Prostate gland (tissue), 2 donors: ENCODE data around the gene SLCO3A1. TPM values are rescaled to one million over a fixed set of nuclear protein-coding genes. Genes with fewer than 3 reads are reported as not detected.

Experiments used
- DNase-seq: peaks from one replicate; pipeline ENCODE4 v3.0.0-alpha.2; 2019; ENCODE audit warnings: low spot score
- H3K27ac ChIP-seq, 2 donors: fragments of 200-600 bp; sonication (generic); 2 replicates each; pipeline ENCODE4 v1.5.1; 2017 to 2019
- H3K27me3 ChIP-seq: fragments of 200-600 bp; sonication (generic); replicated peaks from 2 replicates; pipeline ENCODE4 v1.5.1; 2019; ENCODE audit not compliant: insufficient read depth
- H3K36me3 ChIP-seq, 2 donors: fragments of 200-600 bp; sonication (generic); 1 replicate in 1 of 2; 2 replicates in 1 of 2; pipeline versions ENCODE4 v1.5.1 to v1.8.1; 2017 to 2019
- H3K4me1 ChIP-seq: fragments of 200-600 bp; sonication (generic); replicated peaks from 2 replicates; pipeline ENCODE4 v1.5.1; 2019
- H3K4me3 ChIP-seq, 2 donors: fragments of 200-600 bp; sonication (generic); 2 replicates each; pipeline ENCODE4 v1.5.1; 2017 to 2019
- H3K9me3 ChIP-seq: fragments of 200-600 bp; sonication (generic); 2 replicates; pipeline ENCODE4 v1.5.1; 2017
- POLR2A ChIP-seq: fragments of 450-650 bp; IDR thresholded peaks from one replicate; pipeline ENCODE4 v1.6.1; 2016; ENCODE audit warnings: antibody characterized with exemption, mild to moderate bottlenecking
- POLR2AphosphoS5 ChIP-seq: sonication (generic); formaldehyde crosslinking; IDR thresholded peaks from one replicate; pipeline ENCODE4 v1.6.1; 2017; ENCODE audit warnings: antibody characterized with exemption
- WGBS: methylation state at CpG from one replicate; pipeline ENCODE4 v1.1.5; 2018; 5-methylcytosine and 5-hydroxymethylcytosine counted together
- intact Hi-C: fragments of 100-400 bp; cut with DNase I; formaldehyde crosslinking; loops from one replicate; pipeline ENCODE4 v1.14.2; 2022
- total RNA-seq, 2 donors: library from RNA; depleted of rRNA; stranded (reverse); fragments of >200 nt; gene quantifications; one replicate each; pipeline ENCODE4 v1.1.0, GENCODE V29; 2016
- TF ChIP-seq, protein P1 (sequence below), 4 experiments: fragments of 200-600 bp in 2 of 4; fragments of 450-650 bp in 2 of 4; sonication (generic) in 2 of 4; IDR thresholded peaks; 1 replicate in 3 of 4; 2 replicates in 1 of 4; pipeline ENCODE4 v1.5.1; 2016 to 2019; ENCODE audit warnings: antibody characterized with exemption in 4 of 4, mild to moderate bottlenecking in 2 of 4, moderate library complexity in 2 of 4

The SLCO3A1 gene
- total RNA-seq, 2 donors from 2014 or later = 7.4 to 35.3 TPM

DNA sequence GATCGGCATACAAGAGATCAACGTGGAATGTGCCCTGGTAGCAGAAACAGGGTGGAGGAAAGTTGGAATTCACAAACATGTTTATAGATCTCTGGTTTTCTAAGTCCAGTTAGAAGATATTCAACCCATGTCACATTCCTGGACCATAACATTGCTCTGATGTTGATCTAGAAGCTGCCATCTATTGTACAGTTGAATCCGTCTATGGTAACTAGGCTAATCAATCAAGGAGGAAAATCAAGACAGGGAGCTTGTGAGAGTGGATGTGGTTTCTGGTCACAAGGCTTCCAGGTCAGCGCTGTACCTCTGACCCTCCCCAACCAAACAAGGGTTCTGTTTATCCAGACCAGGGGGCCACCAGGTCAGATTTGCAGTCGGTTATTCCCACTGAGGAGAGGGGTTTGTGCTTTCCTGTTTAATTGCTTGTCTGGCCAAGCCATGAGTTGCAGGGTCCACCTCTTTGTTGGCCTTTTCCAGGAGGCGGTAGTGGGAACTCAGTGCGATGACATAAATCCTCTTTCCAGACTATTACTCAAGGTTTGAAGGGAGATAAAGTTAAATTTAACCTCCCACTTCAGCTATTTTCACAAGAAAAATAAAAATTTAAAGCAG lies 130.3 kb downstream of the SLCO3A1 start:
- Histone ChIP-seq H3K36me3 (no peaks in the 10 kb centered on the region), H3K4me1 (no peaks in the 10 kb centered on the region), H3K9me3 (no peaks in the 10 kb centered on the region), H3K4me3 (no peak overlapping the region), H3K27ac (no peak overlapping the region), H3K27me3 (no peaks in the 10 kb centered on the region)
- no peak for TF ChIP-seq POLR2AphosphoS5
- TF ChIP-seq POLR2A = no peak
- TF ChIP-seq, protein P1, sequence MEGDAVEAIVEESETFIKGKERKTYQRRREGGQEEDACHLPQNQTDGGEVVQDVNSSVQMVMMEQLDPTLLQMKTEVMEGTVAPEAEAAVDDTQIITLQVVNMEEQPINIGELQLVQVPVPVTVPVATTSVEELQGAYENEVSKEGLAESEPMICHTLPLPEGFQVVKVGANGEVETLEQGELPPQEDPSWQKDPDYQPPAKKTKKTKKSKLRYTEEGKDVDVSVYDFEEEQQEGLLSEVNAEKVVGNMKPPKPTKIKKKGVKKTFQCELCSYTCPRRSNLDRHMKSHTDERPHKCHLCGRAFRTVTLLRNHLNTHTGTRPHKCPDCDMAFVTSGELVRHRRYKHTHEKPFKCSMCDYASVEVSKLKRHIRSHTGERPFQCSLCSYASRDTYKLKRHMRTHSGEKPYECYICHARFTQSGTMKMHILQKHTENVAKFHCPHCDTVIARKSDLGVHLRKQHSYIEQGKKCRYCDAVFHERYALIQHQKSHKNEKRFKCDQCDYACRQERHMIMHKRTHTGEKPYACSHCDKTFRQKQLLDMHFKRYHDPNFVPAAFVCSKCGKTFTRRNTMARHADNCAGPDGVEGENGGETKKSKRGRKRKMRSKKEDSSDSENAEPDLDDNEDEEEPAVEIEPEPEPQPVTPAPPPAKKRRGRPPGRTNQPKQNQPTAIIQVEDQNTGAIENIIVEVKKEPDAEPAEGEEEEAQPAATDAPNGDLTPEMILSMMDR (IDR thresholded peaks at IDR 0.05) = no peak
- intact Hi-C loops = no loop called here
- no peak for DNase-seq
- WGBS = 75% methylated on average over 7 of the region's 7 CpGs

DNA sequence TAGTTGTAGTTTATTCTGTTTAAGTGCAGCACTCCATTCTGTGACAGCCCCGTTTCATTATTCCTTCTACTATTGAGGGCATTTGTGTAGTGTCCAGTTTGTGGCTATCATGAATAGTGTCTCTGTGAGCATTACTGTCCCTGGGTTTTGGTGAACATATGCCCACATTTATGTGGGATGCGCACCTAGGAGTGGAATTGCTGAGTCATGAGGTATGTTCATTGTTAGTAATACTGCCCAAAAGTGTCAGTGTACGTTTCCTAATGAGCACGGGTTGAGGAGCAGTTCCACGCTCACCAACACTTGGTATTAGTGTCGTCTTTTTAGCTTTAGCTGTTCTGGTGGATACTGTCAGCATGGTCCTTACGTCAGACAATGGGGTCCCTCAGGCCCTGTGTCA lies 131.8 kb downstream of the SLCO3A1 start:
- Histone ChIP-seq H3K4me1 (no peaks in the 10 kb centered on the region), H3K4me3 (no peak overlapping the region), H3K27ac (no peak overlapping the region), H3K9me3 (no peaks in the 10 kb centered on the region), H3K36me3 (no peaks in the 10 kb centered on the region), H3K27me3 (no peaks in the 10 kb centered on the region)
- WGBS = 86% methylated on average over 7 of the region's 7 CpGs
- no peak for DNase-seq
- TF ChIP-seq POLR2A (no peak), POLR2AphosphoS5 (no peak)
- TF ChIP-seq, protein P1 (IDR thresholded peaks at IDR 0.05) = no peak
- intact Hi-C loops = no loop called here

DNA sequence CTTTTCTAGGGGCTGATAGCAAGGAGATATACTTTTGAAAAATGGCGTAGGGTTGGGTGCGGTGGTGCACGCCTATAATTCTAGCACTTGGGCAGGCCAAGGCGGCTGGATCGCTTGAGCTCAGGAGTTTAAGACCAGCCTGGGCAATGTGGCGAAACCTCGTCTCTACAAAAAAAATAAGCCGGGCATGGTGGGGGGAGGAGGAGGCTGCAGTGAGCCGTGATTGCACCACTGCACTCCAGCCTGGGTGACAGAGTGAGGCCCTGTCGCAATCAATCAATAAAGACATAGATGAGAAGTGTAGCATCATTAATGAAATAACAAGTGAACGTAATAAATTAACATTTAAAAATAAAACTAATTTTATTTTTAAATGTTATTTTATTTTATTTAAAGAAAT lies 134.6 kb downstream of the SLCO3A1 start:
- H3K36me3 ChIP-seq = no peaks in the 10 kb centered on the region
- H3K4me3 ChIP-seq = no peak overlapping the region
- no peak for DNase-seq
- no peaks in the 10 kb centered on the region for H3K4me1 ChIP-seq
- WGBS = 94% methylated on average over 11 of the region's 11 CpGs
- TF ChIP-seq POLR2A = no peak
- no peak for TF ChIP-seq POLR2AphosphoS5
- TF ChIP-seq, protein P1 (IDR thresholded peaks at IDR 0.05) = no peak
- no peaks in the 10 kb centered on the region for H3K27me3 ChIP-seq
- no peaks in the 10 kb centered on the region for H3K9me3 ChIP-seq
- intact Hi-C loops = no loop called here
- H3K27ac ChIP-seq = no peak overlapping the region

DNA sequence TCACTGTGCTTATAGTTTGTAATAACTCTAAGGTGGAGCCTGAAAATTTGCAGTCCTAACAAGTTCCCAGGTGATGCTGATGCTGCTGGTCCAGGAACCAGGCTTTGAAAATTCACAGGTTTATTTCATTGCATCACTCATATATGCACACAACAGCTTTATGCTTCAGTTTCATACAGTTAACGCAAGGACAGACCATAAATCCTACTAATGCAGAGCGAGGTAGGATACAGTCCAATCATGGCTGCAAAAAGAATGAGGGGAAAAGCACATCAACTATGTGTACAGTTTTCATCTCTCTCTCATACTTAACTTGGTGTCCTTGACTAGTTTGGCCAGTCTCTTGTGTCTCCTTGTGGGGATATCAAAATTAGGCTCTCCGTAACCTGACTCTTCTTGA lies 135.1 kb downstream of the SLCO3A1 start:
- intact Hi-C loops = no loop called here
- H3K36me3 ChIP-seq = no peaks in the 10 kb centered on the region
- 96% methylated on average over 3 of the region's 3 CpGs for WGBS

DNA sequence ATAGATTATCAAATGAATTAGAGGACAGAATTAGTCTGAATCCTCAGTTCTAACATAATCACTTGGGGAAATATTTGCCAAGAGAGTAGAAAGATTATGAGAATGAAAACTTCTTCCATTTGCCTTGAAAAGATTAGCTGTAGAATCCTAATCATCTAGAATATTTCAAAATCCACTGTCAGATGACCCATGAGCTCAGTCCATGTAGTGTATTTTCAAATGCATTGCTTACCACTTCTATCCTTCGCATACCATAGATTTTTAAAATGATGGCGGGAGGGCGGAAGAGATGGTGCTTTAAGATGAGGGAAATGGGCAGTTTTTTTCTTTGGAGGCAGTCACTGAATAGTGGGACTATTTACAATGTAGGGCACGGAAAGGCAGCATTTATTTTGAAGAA lies 136.3 kb downstream of the SLCO3A1 start:
- Histone ChIP-seq H3K27me3 (no peaks in the 10 kb centered on the region), H3K4me1 (no peaks in the 10 kb centered on the region), H3K9me3 (no peaks in the 10 kb centered on the region), H3K36me3 (no peaks in the 10 kb centered on the region), H3K27ac (no peak overlapping the region), H3K4me3 (no peak overlapping the region)
- DNase-seq = no peak
- intact Hi-C loops = no loop called here
- TF ChIP-seq POLR2A = no peak
- TF ChIP-seq POLR2AphosphoS5 = no peak
- TF ChIP-seq, protein P1 (IDR thresholded peaks at IDR 0.05) = no peak
- WGBS = 89% methylated on average over 4 of the region's 4 CpGs

More for the DNA sequence above, 135.1 kb downstream of the SLCO3A1 start:
- no peak overlapping the region for H3K27ac ChIP-seq
- H3K4me3 ChIP-seq = no peak overlapping the region
- TF ChIP-seq POLR2AphosphoS5 (no peak), POLR2A (no peak)
- TF ChIP-seq, protein P1 (IDR thresholded peaks at IDR 0.05) = no peak
- no peaks in the 10 kb centered on the region for H3K9me3 ChIP-seq
- no peaks in the 10 kb centered on the region for H3K27me3 ChIP-seq
- H3K4me1 ChIP-seq = no peaks in the 10 kb centered on the region
- no peak for DNase-seq
